Measurements from ENCODE around the gene TLE6. TPM values are rescaled to one million over a fixed set of nuclear protein-coding genes. Genes with fewer than 3 reads are reported as not detected.

The TLE6 gene
- total RNA-seq, 1 donor from 2014 or later = 0.44 TPM

- peaks cover 32% of the 10 kb centered on the region for H3K27me3 Mint-ChIP-seq (ENCODE audit: low read depth)
- H3K4me3 Mint-ChIP-seq = no peak overlapping the region
- no peaks in the 10 kb centered on the region for H3K36me3 Mint-ChIP-seq (ENCODE audit: low read depth)
- H3K27ac Mint-ChIP-seq (ENCODE audit: unreplicated experiment) = no peak overlapping the region
- H3K9me3 Mint-ChIP-seq = no peaks in the 10 kb centered on the region
- no peak for DNase-seq (ENCODE audit: low read depth, low spot score)
- TF ChIP-seq CTCF (conservative IDR thresholded peaks at IDR 0.05) = no peak
- peaks cover 9% of the 10 kb centered on the region for H3K4me1 Mint-ChIP-seq
These were observed 40.6 kb downstream of the TLE6 start for GRCh38 chr19:3017923-3018322.

GRCh38 chr19:3019211-3019854, 42.0 kb downstream of the TLE6 start:
- no peak for TF ChIP-seq CTCF (conservative IDR thresholded peaks at IDR 0.05)
- Mint-ChIP-seq H3K27me3 (ENCODE audit: low read depth) (peaks cover 41% of the 10 kb centered on the region), H3K9me3 (no peaks in the 10 kb centered on the region), H3K36me3 (ENCODE audit: low read depth) (no peaks in the 10 kb centered on the region), H3K4me3 (no peak overlapping the region), H3K4me1 (peaks cover 5% of the 10 kb centered on the region), H3K27ac (ENCODE audit: unreplicated experiment) (no peak overlapping the region)
- no peak for DNase-seq (ENCODE audit: low read depth, low spot score)

DNA sequence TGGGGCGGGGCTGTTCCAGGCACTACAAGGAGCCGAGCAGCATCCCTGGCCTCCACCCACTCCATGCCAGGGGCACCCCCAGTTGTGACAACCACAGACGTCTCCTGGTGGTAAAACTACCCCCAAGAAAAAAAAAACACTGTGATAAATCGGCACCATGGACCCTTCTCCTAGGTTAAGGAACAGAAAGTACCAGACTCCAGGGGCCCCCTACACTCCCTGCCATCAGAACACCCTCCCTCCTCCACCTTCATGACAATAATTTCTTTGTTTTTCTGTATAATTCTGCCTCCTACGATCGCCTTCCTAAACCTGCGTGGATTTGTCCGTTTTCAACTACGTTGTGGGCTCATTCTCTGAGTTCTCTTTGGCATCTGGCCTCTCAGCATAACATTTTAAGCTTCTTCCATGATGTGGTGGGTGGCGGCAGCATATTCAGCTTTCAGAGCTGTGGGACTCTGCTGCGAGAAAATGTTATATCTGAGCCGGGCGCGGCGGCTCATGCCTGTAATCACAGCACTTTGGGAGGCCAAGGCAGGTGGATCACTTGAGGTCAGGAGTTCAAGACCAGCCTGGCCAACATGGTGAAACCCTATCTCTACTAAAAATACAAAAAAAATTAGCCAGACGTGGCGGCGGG, 43.1 kb downstream of the TLE6 start:
- Mint-ChIP-seq H3K36me3 (ENCODE audit: low read depth) (no peaks in the 10 kb centered on the region), H3K27me3 (ENCODE audit: low read depth) (peaks cover 48% of the 10 kb centered on the region), H3K4me1 (peaks cover 5% of the 10 kb centered on the region), H3K27ac (ENCODE audit: unreplicated experiment) (no peak overlapping the region), H3K9me3 (no peaks in the 10 kb centered on the region), H3K4me3 (no peak overlapping the region)
- no peak for DNase-seq (ENCODE audit: low read depth, low spot score)
- TF ChIP-seq CTCF (conservative IDR thresholded peaks at IDR 0.05) = no peak

- H3K4me1 Mint-ChIP-seq = peaks cover 5% of the 10 kb centered on the region
- no peak overlapping the region for H3K4me3 Mint-ChIP-seq
- H3K9me3 Mint-ChIP-seq = no peaks in the 10 kb centered on the region
- no peak for DNase-seq (ENCODE audit: low read depth, low spot score)
- TF ChIP-seq CTCF (conservative IDR thresholded peaks at IDR 0.05) = no peak
- no peak overlapping the region for H3K27ac Mint-ChIP-seq (ENCODE audit: unreplicated experiment)
- no peaks in the 10 kb centered on the region for H3K36me3 Mint-ChIP-seq (ENCODE audit: low read depth)
- H3K27me3 Mint-ChIP-seq (ENCODE audit: low read depth) = peaks cover 79% of the 10 kb centered on the region
These were observed 47.1 kb downstream of the TLE6 start for GRCh38 chr19:3024509-3024869.

DNA sequence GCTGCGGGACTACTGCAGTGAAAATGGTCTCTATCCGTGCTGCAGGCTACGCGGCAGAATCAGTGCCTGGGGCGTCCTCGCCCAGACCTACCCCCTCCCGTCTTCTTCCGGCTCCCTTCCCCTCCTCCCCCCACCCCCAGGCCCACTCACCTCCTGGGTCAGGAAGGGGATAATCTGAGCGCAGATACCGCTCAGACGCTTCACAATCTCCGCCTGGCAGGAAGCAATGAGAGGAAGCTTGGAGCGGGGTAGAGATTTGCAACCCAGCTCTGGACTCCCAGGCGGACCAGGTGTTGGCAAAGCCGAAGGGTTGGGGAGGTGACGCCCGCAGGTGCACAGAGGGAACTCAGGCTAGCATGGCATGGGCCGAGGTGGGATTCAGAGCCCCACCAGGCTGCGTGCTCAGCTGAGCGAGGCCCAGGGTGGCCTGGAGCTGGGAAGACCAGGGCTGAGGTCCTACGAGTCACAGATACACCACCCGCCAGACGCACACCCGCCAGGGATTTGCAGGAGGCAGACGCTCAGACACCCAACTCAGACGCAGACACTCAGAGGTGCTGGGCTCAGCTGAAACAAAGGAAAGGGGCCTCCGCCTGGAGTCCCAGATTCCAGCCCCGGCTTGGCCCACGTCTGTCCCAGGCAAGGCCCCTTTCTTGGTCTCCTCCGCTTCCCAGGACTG, 47.6 kb downstream of the TLE6 start:
- DNase-seq (ENCODE audit: low read depth, low spot score) = no peak
- Mint-ChIP-seq H3K4me1 (peaks cover 7% of the 10 kb centered on the region), H3K27me3 (ENCODE audit: low read depth) (peaks cover 79% of the 10 kb centered on the region), H3K4me3 (no peak overlapping the region), H3K36me3 (ENCODE audit: low read depth) (no peaks in the 10 kb centered on the region), H3K9me3 (no peaks in the 10 kb centered on the region), H3K27ac (ENCODE audit: unreplicated experiment) (no peak overlapping the region)
- TF ChIP-seq CTCF (conservative IDR thresholded peaks at IDR 0.05) = no peak
